Measurements from ENCODE around the gene UBASH3B.
"Not testable (repeated sequence)": the region's sequence is repeated elsewhere in the genome, so short reads cannot be mapped to it uniquely, and the experiment has no call there.

UBASH3B gene, protein sequence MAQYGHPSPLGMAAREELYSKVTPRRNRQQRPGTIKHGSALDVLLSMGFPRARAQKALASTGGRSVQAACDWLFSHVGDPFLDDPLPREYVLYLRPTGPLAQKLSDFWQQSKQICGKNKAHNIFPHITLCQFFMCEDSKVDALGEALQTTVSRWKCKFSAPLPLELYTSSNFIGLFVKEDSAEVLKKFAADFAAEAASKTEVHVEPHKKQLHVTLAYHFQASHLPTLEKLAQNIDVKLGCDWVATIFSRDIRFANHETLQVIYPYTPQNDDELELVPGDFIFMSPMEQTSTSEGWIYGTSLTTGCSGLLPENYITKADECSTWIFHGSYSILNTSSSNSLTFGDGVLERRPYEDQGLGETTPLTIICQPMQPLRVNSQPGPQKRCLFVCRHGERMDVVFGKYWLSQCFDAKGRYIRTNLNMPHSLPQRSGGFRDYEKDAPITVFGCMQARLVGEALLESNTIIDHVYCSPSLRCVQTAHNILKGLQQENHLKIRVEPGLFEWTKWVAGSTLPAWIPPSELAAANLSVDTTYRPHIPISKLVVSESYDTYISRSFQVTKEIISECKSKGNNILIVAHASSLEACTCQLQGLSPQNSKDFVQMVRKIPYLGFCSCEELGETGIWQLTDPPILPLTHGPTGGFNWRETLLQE

DNA sequence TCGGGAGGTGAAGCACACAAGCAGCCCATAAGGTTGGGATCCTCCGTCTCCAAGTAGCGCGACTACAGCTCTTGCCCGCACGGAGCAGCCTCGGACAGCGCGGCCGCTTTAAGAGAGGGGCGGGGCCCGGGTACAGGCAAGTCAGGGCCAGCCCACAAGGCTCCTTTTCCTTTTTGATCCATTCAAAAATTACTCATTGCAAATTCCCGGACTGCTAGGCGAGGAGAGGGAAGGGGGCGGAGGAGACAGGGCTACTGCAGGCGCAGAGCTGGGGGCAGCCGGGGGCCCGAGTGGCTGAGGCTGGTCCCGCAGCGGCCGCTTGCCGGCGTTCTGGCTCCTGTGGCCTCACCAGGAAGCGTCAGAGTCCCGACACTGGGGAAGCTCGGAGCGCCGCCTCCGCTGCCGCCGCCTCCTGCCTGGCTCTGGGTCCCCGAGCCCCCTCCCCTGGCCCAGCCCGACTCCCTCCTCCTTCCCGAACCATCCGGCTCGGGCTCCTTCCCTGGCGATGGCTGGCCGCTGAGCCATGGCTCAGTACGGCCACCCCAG is at the start of gene UBASH3B:
Gene UBASH3B (plus strand): TSS at position 196 of the 546 bp plus-strand sequence. CDS start 328 bp downstream, at position 524.
- DNase-seq (ENCODE audit: low spot score) = peak; percentile 94

DNA sequence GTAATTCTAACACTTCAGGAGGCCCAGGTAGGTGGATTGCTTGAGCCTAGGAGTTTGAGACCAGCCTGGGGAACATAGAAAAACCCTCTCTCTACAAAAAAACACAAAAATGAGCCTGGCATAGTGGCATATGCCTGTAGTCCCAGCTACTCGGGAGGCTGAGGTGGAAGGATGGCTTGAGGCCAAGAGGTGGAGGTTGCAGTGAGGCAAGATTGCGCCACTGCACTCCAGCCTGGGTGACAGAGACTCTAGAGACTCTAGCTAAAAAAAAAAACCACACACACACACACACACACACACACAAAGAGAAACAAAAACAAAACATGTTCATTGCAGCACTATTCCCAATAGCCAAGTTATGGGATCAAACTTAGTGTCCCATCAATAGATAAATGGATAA is 48.4 kb upstream of the UBASH3B start:
- not testable (repeated sequence) for DNase-seq (ENCODE audit: low spot score)

DNA sequence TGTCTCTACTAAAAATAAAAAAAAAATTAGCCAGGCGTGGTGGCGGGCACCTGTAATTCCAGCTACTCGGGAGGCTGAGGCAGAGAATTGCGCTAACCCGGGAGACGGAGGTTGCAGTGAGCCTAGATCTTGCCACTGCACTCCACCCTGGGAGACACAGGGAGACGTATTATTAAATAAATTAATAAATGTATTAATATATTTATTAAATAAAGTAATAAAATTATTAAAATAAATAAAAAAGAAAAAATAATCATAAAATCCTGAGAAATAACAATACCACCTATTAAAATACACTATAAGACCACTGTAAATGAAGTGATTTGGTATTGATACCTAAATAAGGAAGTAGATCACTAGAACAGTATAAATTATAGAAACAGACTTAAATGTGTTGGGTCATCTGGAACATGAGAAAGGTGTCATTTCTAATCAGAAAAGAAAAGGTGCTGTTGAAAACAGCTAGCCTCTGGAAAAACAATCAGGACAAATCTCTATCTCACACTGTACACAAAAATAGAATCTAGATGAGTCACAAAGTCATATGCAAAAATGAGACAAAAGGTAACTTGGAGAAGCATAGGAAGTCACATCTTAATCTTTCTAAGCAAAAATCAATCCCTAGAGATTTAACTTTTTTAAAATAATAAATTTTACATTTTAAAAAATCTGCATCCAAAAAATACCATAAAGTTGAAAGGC is 43.2 kb upstream of the UBASH3B start:
- no peak for DNase-seq (ENCODE audit: low spot score)

DNA sequence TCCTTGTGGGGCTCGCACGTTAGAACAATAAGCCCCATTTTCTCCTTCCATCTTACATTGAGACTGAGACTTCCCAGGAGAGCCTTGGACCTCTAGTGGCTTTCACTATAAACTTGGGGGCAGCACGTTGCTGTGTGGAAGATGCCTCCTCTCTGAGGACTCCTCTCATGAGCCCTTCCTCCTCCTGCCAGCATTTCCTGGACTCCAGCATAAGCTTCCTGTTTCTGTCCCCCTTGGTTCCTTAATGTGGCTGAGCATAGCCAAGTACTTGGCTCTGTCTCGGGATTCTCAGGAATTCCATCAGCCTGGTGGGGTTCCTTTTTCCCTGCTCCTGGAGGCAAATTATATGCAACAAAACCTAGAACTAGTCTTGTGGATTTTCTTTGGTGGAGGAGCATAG is 38.8 kb upstream of the UBASH3B start:
- DNase-seq (ENCODE audit: low spot score) = no peak

DNA sequence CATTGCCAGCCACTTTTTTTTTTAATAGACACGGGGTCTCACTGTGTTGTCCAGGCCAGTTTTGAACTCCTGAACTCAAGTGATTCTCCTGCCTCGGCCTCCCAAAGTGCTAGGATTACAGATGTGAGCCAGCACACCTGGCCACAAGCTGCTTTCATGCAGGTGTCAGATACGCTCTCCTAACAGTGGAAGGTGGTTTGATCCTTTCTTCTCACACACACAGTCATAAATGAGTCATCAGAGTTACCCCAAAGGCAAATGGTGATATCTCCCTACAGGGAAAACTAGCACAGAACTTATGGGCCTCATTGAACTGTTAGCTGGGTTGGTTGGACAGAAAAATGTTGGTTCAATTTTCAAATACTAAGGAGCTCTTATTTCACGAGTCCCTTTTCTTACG is 38.2 kb upstream of the UBASH3B start:
- no peak for DNase-seq (ENCODE audit: low spot score)

DNA sequence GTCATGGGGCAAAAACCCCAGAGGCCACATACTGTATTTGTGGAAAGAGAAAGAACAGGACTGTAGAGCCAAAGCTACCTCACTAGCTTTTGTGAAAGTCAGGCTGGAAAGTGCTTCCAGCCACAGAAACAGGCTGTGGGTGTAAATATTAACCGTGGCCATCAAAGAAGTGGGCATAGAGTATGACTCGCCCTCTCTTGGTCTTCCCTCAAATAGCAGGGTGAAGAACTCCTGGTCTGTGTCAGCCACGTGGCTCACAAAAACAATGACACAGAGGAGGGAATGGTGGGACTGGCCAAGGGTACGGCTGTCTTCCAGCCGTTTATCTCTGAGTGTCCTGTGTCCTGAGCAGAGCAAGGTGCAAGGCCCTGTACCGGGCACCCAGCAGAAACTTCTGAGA is 37.6 kb upstream of the UBASH3B start:
- no peak for DNase-seq (ENCODE audit: low spot score)

DNA sequence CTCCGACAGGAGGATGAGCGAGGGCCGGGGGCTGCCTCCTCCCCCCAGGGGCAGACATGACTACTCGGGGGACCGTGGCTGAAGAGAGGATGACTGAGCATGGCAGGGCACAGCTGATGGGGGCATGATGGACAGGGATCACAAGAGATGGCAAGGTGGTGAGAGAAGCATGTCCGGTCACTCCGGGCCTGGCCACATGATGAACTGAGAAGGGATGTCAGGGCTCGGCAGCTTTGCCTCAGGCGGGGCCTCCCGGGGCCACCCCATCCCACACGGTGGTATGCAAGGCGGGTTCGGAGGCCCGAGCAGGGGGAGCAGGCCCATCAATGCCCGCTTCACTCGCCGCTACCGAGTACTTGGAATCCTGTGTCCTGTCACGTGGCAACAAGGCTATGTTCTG is 36.6 kb upstream of the UBASH3B start:
- DNase-seq (ENCODE audit: low spot score) = no peak

DNA sequence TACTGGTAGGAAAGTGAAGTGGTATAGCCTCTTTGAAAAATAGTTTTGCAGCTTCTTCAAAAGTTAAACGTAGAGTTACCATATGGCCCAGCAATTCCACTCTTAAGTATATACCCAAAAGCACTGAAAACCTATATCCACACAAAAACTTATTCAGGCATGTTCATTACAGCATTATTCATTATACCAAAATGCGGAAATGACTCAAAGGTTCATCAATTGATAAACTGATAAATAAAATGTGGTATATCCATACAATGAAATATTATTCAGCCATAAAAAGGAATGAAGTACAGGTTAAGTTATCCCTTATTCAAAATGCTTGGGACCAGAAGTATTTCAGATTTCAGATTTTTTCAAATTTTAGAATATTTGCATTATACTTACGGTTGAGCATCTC is 35.8 kb upstream of the UBASH3B start:
- no peak for DNase-seq (ENCODE audit: low spot score)

DNA sequence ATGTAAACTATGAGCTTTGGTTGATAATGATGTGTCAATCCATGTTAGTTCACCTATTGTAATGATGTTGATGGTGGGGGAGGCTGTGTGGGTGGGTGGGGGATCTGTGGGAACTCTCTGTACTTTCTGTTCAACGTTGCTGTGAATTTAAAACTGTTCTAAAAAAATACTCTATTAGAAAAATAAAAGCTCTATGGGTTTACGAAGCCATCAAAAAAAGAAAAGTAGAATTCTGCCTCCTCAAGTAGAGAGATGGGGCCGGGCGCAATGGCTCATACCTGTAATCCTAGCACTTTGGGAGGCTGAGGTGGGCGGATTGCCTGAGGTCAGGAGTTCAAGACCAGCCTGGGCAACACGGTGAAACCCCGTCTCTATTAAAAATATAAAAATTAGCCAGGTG is 30.0 kb upstream of the UBASH3B start:
- DNase-seq (ENCODE audit: low spot score) = not testable (repeated sequence)

DNA sequence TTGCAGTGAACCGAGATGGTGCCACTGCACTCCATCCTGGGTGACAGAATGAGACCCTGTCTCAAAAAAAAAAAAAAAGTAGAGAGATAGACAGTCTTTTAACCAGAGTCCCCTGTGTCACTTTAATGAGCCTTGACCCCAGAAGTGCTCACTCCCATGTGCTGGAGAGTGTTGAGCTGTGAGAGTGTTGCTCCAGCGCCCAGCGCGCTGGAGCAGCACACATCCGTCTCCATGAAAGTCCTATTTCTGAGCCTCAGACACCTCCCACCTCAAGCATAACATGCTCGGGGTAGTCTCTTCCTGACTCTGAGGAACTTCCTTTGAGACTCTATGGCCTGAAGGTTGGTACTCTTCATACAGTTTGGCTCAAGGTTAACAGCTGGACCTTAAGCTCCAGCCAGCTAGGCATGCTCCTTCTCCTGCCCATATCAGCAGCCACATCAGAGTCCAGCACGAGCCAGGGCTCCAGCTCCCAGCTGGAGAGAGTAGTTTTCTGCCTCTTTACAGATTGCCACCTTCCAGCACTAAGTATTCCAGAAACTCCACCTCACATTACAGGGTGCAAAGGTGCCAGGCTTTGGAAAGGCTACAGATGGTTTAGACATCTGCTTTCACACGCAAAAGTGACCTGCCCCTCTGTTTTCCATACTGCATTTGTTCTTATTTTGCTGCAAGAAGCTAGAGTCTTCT is 29.4 kb upstream of the UBASH3B start:
- DNase-seq (ENCODE audit: low spot score) = no peak

DNA sequence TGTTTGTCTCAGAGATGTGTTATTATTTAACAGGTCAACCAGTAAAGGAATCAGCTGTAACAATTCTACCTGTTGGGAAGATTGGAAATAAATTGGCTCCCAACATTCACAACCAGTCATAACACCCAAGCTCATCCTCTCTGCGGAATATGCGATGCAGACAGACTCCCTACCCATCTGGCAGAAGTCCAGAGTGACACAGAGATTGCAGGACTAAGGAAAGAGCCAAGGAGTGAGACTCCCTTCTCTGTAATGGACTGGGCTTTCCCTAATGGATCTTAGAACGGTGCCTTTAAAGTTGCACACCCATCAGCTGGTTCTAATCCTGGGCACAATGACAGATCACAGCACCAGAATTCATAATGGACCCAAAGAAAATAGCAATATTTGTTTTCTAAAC is 27.8 kb upstream of the UBASH3B start:
- DNase-seq (ENCODE audit: low spot score) = no peak

DNA sequence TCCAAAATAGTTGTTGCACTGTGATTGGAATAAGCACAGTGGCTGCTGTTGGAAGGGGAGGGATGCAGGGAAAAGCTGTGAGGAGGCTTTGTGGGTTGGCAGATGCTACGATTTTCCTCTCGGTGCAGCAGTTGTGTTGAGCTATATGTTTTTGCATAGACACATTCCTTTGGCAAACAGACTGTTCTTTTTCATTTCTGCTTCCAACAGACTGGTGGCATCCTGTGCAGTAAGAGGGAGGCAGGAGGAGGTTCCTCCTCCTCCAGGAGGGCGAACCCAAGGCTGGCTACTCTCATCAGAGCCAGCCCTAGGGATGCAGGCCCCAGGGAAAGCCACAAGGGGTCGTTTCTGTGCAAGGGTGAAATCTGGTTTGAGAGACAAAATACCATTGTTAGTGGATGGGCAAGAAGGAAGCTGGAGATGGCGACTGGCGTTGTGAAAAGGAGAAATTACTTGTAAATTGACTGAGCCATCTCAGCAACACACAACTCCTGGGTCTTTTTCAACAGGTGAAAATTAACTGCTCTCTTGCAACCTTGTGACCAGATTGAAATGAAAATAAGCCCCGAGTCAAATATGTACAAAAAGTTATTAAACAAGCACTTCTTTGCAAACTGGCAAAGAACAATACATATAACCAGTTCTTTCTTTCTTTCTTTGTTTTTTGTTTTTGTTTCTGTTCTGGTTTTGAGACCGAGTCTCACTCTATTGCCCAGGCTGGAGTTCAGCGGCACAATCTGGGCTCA is 26.5 kb upstream of the UBASH3B start:
- peak; percentile 68 for DNase-seq (ENCODE audit: low spot score)

DNA sequence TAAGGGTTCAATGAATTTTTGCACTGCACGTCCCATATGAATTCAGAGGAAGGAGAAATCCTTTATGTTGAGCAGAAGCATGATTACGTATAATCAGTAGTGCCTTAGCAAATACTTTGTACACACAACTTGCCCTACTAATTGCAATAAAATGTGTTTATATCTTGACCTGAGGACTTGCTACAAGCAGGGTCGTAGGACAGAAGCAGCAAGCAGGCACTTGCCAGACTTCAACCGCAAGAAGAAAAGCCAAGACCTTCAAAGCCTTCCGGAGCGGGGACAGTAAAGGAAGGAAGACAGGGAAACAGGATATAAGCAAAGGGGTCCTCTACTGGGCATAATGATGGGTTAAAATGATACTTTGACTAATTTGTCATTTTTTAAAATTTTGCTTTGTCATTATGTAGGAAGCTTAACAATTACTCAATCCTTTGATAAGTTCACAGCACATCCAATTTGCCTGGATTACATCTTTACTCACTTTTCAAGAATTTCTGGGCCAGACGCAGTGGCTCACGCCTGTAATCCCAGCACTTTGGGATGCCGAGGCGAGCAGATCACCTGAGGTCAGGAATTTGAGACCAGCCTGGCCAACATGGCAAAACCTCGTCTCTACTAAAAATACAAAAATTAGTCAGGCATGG is 23.2 kb upstream of the UBASH3B start:
- no peak for DNase-seq (ENCODE audit: low spot score)

DNA sequence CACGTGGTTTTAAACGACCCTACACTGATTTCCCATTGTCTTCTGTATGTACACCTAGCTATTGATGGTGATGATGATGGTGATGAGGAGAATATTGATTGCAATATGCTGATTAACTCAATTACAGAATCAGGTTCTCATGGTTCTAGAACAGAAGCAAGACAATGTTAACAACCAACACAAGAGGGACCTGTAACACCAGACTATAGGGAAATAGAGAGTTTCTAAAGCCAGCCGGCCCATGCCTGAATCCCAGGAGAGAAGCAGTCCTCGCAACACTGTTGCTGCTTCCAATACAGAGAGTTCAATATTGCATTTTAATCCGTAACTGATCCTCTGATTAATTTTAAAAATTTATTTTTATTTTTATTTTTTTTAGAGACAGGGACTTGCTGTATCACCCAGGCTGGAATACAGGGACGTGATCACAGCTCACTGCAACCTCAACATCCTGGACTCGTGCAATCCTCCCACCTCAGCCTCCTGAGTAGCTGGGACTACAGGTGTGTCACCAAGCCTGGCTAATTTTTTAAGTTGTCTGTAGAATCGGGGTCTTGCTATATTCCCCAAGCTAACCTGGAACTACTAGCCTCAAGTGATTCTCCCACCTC is 22.2 kb upstream of the UBASH3B start:
- peak; percentile 51 for DNase-seq (ENCODE audit: low spot score)

DNA sequence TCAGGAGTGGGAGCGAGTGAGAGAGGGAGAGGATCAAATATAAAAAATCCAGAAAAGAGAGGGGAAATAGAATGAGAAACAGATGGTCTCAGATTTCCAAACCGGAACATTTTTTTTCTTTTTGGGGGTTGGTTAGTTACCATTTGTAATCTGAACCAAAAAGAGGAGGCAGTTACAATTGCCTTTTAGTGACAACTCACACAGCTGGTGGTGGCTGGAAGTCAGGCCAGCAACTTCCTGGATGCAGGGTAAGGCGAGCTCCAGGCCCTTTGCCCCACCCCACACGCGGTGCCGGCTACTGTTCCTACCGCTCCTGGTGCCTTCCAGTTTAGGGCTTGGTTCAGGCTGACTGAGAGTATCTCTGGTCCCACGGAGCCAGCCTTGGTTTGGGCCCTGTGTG is 21.0 kb upstream of the UBASH3B start:
- no peak for DNase-seq (ENCODE audit: low spot score)

DNA sequence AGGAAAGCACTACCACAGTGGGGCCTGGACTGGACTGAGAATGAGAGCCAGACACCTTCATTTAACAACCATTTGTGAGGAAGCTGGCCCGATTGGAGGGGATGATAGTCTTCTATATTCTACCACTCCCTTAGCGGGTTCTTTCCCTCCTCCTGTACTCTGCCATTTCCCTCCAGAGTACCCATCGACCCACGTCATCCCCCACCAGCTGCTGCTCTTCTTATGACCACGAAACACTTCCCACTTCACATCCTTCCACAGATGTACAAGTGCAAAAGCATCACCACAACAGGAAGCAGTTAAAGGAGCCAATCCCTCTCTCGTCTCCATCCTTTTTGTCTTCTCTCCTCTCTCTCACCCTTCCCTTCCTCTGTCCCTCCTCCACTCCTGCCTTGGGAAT is 18.0 kb upstream of the UBASH3B start:
- no peak for DNase-seq (ENCODE audit: low spot score)

DNA sequence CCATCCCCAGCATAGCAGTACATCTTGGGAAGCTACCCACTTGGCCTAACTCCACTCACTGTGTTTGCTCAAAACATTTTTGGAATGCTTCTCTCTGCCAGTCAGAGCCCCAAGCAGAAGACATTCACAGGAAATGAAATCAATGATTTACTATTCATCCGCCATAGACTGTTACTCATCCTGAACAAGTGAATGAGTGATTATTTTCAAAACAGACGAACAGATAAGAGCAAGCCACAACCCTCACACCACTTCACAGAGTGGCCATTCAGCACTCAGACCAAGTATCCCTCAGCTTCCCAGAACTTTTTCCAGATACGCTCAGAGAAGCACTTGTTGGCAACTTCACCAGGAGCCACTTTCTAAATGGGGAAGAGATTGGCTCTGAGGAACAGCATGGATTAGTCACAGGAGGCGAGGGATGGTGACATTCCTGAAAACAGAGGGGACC is 13.0 kb upstream of the UBASH3B start:
- DNase-seq (ENCODE audit: low spot score) = peak; percentile 47

DNA sequence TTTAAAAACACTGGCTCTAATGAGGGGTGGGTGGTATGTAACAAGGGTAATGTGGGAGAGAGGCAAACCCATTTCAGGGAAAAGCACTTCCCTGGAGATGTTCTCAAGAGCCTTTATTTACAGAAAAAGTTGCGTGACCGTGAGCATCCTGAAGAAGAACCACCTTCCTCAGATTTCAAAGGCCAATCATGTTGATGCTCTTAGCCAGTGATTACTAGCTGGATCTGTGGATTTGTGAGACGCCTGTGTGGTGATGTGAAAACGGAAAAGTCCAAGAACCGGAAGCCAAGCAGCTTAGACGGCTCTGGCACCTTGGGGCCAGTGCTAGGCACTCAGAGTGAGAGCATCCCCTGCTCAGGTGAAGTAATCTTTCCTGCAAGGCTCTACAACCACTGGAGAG is 12.6 kb upstream of the UBASH3B start:
- no peak for DNase-seq (ENCODE audit: low spot score)

DNA sequence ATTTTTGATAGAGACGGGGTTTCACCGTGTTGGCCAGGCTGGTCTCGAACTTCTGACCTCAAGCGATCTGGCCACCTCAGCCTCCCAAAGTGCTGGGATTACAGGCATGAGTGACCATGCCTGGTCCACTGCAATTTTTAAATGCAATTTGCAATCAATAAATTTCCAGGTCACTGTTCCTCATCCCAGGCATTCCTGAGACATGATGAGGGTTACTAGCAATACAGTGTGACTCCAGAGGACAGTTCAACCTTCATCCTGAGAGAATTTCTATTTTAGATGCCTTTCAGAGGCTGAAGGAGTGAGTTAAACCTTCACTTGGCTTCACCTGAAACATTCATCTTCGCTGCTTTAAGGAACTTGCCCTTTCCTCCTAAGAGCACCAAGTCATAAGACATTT is 9.7 kb upstream of the UBASH3B start:
- no peak for DNase-seq (ENCODE audit: low spot score)

DNA sequence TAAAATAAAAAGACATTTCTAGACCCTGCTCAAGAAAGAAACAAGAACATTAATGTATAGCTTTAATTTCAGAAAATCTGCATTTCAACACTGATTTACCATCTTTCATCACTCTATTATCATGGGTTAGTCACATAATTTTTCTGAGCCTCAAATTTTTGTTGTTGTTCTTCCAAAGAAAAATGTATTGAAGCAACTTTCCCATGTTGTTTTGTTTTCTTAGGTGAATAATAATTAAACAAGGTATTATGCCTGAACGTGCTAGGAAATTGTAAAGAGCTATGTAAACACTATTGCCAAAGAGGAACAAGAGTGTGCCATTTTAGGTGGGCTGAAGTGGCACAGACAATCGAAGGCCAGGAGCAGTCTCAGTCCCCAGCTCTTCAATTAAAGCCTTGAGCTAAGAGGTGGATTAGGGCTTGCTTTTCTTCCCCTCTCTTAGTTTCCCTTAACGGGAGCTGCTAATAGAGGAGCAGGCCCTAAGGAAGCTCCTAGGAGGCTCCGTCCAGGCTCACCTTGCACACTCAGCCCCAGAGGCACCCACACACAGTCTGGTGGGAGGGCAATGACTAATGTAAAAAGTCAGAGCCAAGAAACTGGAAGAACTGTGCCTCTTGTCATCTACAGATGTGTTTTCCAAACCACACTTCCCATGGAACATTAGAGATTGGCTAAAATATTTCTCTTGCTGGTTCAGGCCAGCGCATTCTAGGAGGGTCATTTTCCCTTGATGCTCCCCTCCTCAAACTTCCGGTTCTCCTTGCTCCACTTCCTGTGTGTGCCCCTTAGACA is 8.8 kb upstream of the UBASH3B start:
- DNase-seq (ENCODE audit: low spot score) = no peak
